Inflammatory macrophage treated with lipopolysaccharide for 4 hours (primary cell): ENCODE results near the gene EEFSEC.
"Not testable (repeated sequence)": the region's sequence is repeated elsewhere in the genome, so short reads cannot be mapped to it uniquely, and the experiment has no call there.

Source experiments
- DNase-seq: peaks from one replicate; pipeline ENCODE4 v3.0.0-alpha.2; 2020

EEFSEC gene

GRCh38 chr3:128154354-128154753 is 1.1 kb downstream of the EEFSEC start:
- DNase-seq = not testable (repeated sequence)

GRCh38 chr3:128155616-128156360 is 2.5 kb downstream of the EEFSEC start:
- peak; percentile 60 for DNase-seq

- no peak for DNase-seq
Measured at GRCh38 chr3:128160661-128161060, 7.4 kb downstream of the EEFSEC start.

- no peak for DNase-seq
Measured at GRCh38 chr3:128163432-128163831, 10.2 kb downstream of the EEFSEC start.

- no peak for DNase-seq
Measured at GRCh38 chr3:128166971-128167453, 13.7 kb downstream of the EEFSEC start.

- no peak for DNase-seq
Measured at GRCh38 chr3:128167646-128167972, 14.3 kb downstream of the EEFSEC start.

GRCh38 chr3:128167973-128168674 is 14.8 kb downstream of the EEFSEC start:
- DNase-seq = peak; percentile 16

- no peak for DNase-seq
Measured at GRCh38 chr3:128168836-128169235, 15.6 kb downstream of the EEFSEC start.

GRCh38 chr3:128170866-128171516 is 17.7 kb downstream of the EEFSEC start:
- peak; percentile 70 for DNase-seq

- no peak for DNase-seq
Measured at GRCh38 chr3:128173200-128173599, 19.9 kb downstream of the EEFSEC start.

GRCh38 chr3:128173849-128174248 is 20.6 kb downstream of the EEFSEC start:
- DNase-seq = no peak

GRCh38 chr3:128174675-128175590 is 21.7 kb downstream of the EEFSEC start:
- DNase-seq = peak; percentile 57

- no peak for DNase-seq
Measured at GRCh38 chr3:128175768-128176167, 22.5 kb downstream of the EEFSEC start.

- no peak for DNase-seq
Measured at GRCh38 chr3:128176276-128176833, 23.1 kb downstream of the EEFSEC start.

GRCh38 chr3:128177865-128178264 is 24.6 kb downstream of the EEFSEC start:
- DNase-seq = no peak

GRCh38 chr3:128178782-128179483 is 25.7 kb downstream of the EEFSEC start:
- DNase-seq = peak; percentile 7

- DNase-seq = no peak
Measured at GRCh38 chr3:128179484-128179819, 26.2 kb downstream of the EEFSEC start.

- no peak for DNase-seq
Measured at GRCh38 chr3:128180436-128180835, 27.2 kb downstream of the EEFSEC start.

- no peak for DNase-seq
Measured at GRCh38 chr3:128180913-128181312, 27.6 kb downstream of the EEFSEC start.

- no peak for DNase-seq
Measured at GRCh38 chr3:128182656-128183055, 29.4 kb downstream of the EEFSEC start.

GRCh38 chr3:128185630-128186447 is 32.6 kb downstream of the EEFSEC start:
- DNase-seq = no peak
